GM23338 (cell line): ENCODE measurements around the gene OR51I2. TPM values are rescaled to one million over a fixed set of nuclear protein-coding genes. Genes with fewer than 3 reads are reported as not detected.

Source experiments
- ATAC-seq: fragments of 200-7000 bp; cut with Tn5 transposase; 3 replicates; pipeline ENCODE4 v1.9.1; 2020
- DNase-seq: peaks from one replicate; pipeline ENCODE4 v3.0.0-alpha.2; 2015; ENCODE audit warnings: low spot score
- H2AFZ ChIP-seq: fragments of 200-600 bp; sonication (generic); 2 replicates; pipeline ENCODE4 v1.8.0; 2016; ENCODE audit warnings: antibody characterized with exemption, mild to moderate bottlenecking, moderate library complexity
- H3F3A ChIP-seq: fragments of 200-600 bp; sonication (generic); replicated peaks from 2 replicates; pipeline ENCODE4 v1.8.0; 2017; ENCODE audit warnings: antibody characterized with exemption, mixed run types, low read depth
- H3K27ac ChIP-seq: fragments of 200-600 bp; sonication (generic); 2 replicates; pipeline ENCODE4 v1.6.1; 2016; ENCODE audit warnings: low read depth
- H3K27me3 ChIP-seq: fragments of 200-600 bp; sonication (generic); 2 replicates; pipeline ENCODE4 v1.8.0; 2016; ENCODE audit warnings: mild to moderate bottlenecking, mixed run types, moderate library complexity; ENCODE audit not compliant: insufficient read depth
- H3K36me3 ChIP-seq: fragments of 200-600 bp; sonication (generic); 2 replicates; pipeline ENCODE4 v1.8.0; 2016; ENCODE audit warnings: mild to moderate bottlenecking; ENCODE audit not compliant: insufficient read depth
- H3K4me1 ChIP-seq: fragments of 200-600 bp; sonication (generic); 2 replicates; pipeline ENCODE4 v1.8.0; 2016; ENCODE audit warnings: mild to moderate bottlenecking, moderate library complexity; ENCODE audit not compliant: insufficient read depth
- H3K4me2 ChIP-seq: fragments of 200-600 bp; sonication (generic); 2 replicates; pipeline ENCODE4 v1.7.1; 2017; ENCODE audit warnings: mixed run types
- H3K4me3 ChIP-seq: fragments of 200-600 bp; sonication (generic); 2 replicates; pipeline ENCODE4 v1.6.1; 2016; ENCODE audit warnings: mixed run types
- H3K79me2 ChIP-seq: fragments of 200-600 bp; sonication (generic); replicated peaks from 2 replicates; pipeline ENCODE4 v1.8.0; 2017; ENCODE audit warnings: mild to moderate bottlenecking; ENCODE audit not compliant: insufficient read depth
- H3K9me2 ChIP-seq: fragments of 200-600 bp; sonication (generic); 2 replicates; pipeline ENCODE4 v1.8.0; 2017; ENCODE audit not compliant: insufficient read depth
- H4K20me1 ChIP-seq: fragments of 200-600 bp; sonication (generic); replicated peaks from 2 replicates; pipeline ENCODE4 v1.8.0; 2017; ENCODE audit warnings: mild to moderate bottlenecking; ENCODE audit not compliant: insufficient read depth
- H3K27ac Mint-ChIP-seq: 2 replicates; pipeline ENCODE4 v1.8.0; 2020; ENCODE audit warnings: inconsistent platforms, mild to moderate bottlenecking, moderate library complexity, mixed read lengths
- H3K27me3 Mint-ChIP-seq: 3 replicates; pipeline ENCODE4 v1.8.0; 2022; ENCODE audit warnings: low read depth, mild to moderate bottlenecking, moderate library complexity, mixed read lengths, inconsistent platforms; ENCODE audit not compliant: insufficient read depth, poor library complexity
- H3K36me3 Mint-ChIP-seq: 3 replicates; pipeline ENCODE4 v1.8.0; 2021; ENCODE audit warnings: low read depth, mild to moderate bottlenecking, inconsistent platforms, moderate library complexity, mixed read lengths
- H3K4me1 Mint-ChIP-seq: 3 replicates; pipeline ENCODE4 v1.8.0; 2020; ENCODE audit warnings: mild to moderate bottlenecking, inconsistent platforms, mixed read lengths
- H3K4me3 Mint-ChIP-seq: 3 replicates; pipeline ENCODE4 v1.8.0; 2021; ENCODE audit warnings: moderate library complexity, mild to moderate bottlenecking, inconsistent platforms, mixed read lengths
- H3K9me3 Mint-ChIP-seq: 3 replicates; pipeline ENCODE4 v1.8.0; 2020; ENCODE audit warnings: moderate library complexity, mild to moderate bottlenecking, inconsistent platforms, mixed read lengths
- EZH2phosphoT487 ChIP-seq: fragments of 200-600 bp; sonication (generic); IDR thresholded peaks from one replicate; pipeline ENCODE4 v1.8.1; 2018; ENCODE audit warnings: antibody characterized with exemption; ENCODE audit not compliant: unreplicated experiment
- NANOG ChIP-seq: IDR thresholded peaks from 2 replicates; pipeline ENCODE4 v1.6.1; 2016; ENCODE audit warnings: antibody characterized with exemption, borderline replicate concordance
- POLR2AphosphoS5 ChIP-seq: IDR thresholded peaks from 2 replicates; pipeline ENCODE4 v1.6.1; 2016; ENCODE audit warnings: antibody characterized with exemption, low read depth
- REST ChIP-seq: IDR thresholded peaks from one replicate; pipeline ENCODE4 v1.6.1; 2018; ENCODE audit warnings: antibody characterized with exemption; ENCODE audit not compliant: unreplicated experiment
- ZNF114 ChIP-seq: fragments of 250-450 bp; sonication (Bioruptor Pico); IDR thresholded peaks from 2 replicates; pipeline ENCODE4 v1.5.0; 2020; ENCODE audit warnings: mild to moderate bottlenecking, moderate library complexity
- polyA plus RNA-seq: library from polyadenylated mRNA; unstranded; fragments of >200 nt; fragmentation: Nextera tagmentation; extraction: Ambion mirVana; gene quantifications from 2 replicates; pipeline ENCODE4 v1.2.1, GENCODE V29; 2016
- total RNA-seq: library from RNA; depleted of rRNA; stranded (reverse); fragments of >200 nt; shearing (Covaris generic); gene quantifications from 2 replicates; pipeline ENCODE4 v1.2.3, GENCODE V29; 2014
- TF ChIP-seq, protein P1 (sequence below): IDR thresholded peaks from 2 replicates; pipeline ENCODE4 v1.6.1; 2016; ENCODE audit warnings: antibody characterized with exemption
- TF ChIP-seq, protein P2 (sequence below), 2 experiments: fragments of 200-600 bp in 1 of 2; sonication (generic) in 1 of 2; conservative IDR thresholded peaks; 2 replicates each; pipeline versions ENCODE4 v1.5.1 to v1.6.1; 2016 to 2017; ENCODE audit warnings: antibody characterized with exemption in 2 of 2, low read depth in 2 of 2, mild to moderate bottlenecking in 2 of 2, moderate library complexity in 1 of 2

The OR51I2 gene
- total and polyA plus RNA-seq, 2 experiments from 2014 or later: not detected

- TF ChIP-seq, protein P1, sequence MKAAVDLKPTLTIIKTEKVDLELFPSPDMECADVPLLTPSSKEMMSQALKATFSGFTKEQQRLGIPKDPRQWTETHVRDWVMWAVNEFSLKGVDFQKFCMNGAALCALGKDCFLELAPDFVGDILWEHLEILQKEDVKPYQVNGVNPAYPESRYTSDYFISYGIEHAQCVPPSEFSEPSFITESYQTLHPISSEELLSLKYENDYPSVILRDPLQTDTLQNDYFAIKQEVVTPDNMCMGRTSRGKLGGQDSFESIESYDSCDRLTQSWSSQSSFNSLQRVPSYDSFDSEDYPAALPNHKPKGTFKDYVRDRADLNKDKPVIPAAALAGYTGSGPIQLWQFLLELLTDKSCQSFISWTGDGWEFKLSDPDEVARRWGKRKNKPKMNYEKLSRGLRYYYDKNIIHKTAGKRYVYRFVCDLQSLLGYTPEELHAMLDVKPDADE: no peak
- TF ChIP-seq POLR2AphosphoS5 (no peak), NANOG (no peak), EZH2phosphoT487 (no peak)
- TF ChIP-seq, protein P2, sequence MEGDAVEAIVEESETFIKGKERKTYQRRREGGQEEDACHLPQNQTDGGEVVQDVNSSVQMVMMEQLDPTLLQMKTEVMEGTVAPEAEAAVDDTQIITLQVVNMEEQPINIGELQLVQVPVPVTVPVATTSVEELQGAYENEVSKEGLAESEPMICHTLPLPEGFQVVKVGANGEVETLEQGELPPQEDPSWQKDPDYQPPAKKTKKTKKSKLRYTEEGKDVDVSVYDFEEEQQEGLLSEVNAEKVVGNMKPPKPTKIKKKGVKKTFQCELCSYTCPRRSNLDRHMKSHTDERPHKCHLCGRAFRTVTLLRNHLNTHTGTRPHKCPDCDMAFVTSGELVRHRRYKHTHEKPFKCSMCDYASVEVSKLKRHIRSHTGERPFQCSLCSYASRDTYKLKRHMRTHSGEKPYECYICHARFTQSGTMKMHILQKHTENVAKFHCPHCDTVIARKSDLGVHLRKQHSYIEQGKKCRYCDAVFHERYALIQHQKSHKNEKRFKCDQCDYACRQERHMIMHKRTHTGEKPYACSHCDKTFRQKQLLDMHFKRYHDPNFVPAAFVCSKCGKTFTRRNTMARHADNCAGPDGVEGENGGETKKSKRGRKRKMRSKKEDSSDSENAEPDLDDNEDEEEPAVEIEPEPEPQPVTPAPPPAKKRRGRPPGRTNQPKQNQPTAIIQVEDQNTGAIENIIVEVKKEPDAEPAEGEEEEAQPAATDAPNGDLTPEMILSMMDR (conservative IDR thresholded peaks at IDR 0.05; ENCODE audit: low read depth in 2 of 2): no peak
These were observed 24.8 kb downstream of the OR51I2 start (continued) for GRCh38 chr11:5473921-5474320.

DNA sequence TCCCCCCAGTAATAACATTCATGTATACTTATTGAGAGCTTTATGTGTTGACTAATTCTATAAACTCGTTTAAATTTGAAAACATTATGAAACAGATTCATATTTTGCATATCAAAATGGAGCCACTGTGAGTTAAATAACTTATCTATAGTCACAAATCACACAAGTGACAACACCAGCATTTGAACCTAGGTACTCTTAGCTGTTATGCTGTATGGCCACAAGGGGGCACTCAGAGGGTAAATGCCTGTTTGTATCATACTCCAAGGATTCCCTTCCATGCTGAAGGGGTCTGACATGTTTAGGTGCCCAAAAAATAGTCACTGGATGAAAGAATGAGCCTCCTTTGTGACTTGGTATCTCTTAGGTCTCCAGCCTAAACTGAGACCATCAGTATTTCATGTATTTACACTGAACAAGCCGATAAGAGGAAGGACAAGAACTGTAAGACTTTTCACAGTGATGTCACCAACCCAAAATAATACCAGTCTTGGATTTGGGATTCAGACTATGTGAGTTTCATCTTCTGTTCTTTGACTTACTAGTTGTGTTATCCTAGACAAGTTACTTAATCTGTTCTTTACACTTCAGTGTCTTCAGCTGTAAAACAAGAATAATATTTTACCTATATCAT, 27.2 kb downstream of the OR51I2 start:
- H3K4me2 ChIP-seq: no peak overlapping the region
- Mint-ChIP-seq H3K27ac (no peak overlapping the region), H3K27me3 (peaks cover 2% of the 10 kb centered on the region), H3K9me3 (peaks cover 9% of the 10 kb centered on the region), H3K4me3 (no peak overlapping the region), H3K4me1 (no peaks in the 10 kb centered on the region), H3K36me3 (peaks cover 3% of the 10 kb centered on the region; the same call in 2 of the 3 replicates)
- no peaks in the 10 kb centered on the region for H3K4me1 ChIP-seq
- no peaks in the 10 kb centered on the region for H3K79me2 ChIP-seq
- H2AFZ ChIP-seq: no peak overlapping the region
- no peaks in the 10 kb centered on the region for H3F3A ChIP-seq
- H3K27me3 ChIP-seq: no peaks in the 10 kb centered on the region
- H3K36me3 ChIP-seq: no peaks in the 10 kb centered on the region
- H3K4me3 ChIP-seq: no peak overlapping the region
- no peaks in the 10 kb centered on the region for H3K9me2 ChIP-seq
- H4K20me1 ChIP-seq: no peaks in the 10 kb centered on the region
- ATAC-seq (peak; percentile 89), DNase-seq (peak; percentile 81)
- no peak overlapping the region for H3K27ac ChIP-seq
- TF ChIP-seq ZNF114 (CRISPR knock-in tag) (no peak), REST (no peak)
- TF ChIP-seq, protein P1: no peak
- TF ChIP-seq, protein P2 (conservative IDR thresholded peaks at IDR 0.05; ENCODE audit: low read depth in 2 of 2): peak; percentile 87 to 95
